OCI-LY3 (cell line): Measurements from ENCODE around the gene LMO1.

ENCODE experiments used
- EZH2phosphoT487 ChIP-seq: fragments of 200-600 bp; shearing (Covaris generic); IDR thresholded peaks from 2 replicates; pipeline ENCODE4 v1.6.1; 2018; ENCODE audit warnings: antibody characterized with exemption, mixed run types, low read depth
- TF ChIP-seq, protein P1 (sequence below): fragments of 200-600, 300-600 bp; sonication (generic); IDR thresholded peaks from 2 replicates; pipeline ENCODE4 v1.5.1; 2014; ENCODE audit warnings: antibody characterized with exemption, low read length, low read depth

DNA sequence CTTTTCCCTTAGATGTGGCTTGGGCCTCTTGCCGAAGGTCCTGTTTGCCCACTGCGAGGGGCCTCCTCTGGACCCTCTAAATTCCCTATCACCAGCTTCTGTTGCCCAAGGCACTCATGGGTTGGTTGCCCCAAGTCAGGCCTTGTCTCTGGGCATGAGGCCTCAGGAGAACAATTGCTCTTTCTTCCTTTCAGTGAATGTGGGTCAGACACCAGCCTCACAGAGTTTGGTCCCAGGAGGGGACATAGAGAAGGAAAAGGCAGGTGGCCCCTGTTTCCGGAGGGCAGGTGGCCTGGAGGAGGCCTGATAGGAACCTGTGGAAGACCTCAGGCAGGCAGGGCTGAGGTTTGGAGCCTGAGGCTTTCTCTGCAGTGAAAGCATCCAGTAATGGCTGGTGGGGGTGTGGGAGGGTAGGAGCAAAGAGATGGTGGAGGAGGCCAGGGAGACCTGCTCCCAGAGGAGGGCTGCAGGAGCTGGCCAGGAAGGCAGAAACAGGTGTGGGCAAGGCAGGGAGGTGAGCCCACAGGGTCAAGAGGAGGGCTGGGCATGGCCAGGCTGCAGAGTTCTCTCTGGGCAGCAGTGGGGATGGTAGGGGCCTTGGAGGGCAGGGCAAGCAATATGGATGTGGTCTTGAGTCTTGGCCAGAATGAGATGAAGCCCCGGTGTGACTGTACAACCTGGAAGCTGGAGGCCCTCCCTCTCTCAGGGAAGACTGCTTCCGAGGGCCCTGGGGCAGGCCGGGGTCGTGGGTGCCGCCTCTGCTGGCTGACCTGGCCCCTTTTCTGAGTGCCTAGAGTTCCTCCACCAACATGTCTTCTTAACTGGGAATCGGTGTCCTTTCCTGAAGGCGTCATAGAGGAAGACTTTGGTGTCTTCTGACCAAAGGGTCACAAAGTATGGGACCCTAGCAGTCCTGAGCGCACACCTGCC, 28.0 kb upstream of the LMO1 start:
- TF ChIP-seq, protein P1, sequence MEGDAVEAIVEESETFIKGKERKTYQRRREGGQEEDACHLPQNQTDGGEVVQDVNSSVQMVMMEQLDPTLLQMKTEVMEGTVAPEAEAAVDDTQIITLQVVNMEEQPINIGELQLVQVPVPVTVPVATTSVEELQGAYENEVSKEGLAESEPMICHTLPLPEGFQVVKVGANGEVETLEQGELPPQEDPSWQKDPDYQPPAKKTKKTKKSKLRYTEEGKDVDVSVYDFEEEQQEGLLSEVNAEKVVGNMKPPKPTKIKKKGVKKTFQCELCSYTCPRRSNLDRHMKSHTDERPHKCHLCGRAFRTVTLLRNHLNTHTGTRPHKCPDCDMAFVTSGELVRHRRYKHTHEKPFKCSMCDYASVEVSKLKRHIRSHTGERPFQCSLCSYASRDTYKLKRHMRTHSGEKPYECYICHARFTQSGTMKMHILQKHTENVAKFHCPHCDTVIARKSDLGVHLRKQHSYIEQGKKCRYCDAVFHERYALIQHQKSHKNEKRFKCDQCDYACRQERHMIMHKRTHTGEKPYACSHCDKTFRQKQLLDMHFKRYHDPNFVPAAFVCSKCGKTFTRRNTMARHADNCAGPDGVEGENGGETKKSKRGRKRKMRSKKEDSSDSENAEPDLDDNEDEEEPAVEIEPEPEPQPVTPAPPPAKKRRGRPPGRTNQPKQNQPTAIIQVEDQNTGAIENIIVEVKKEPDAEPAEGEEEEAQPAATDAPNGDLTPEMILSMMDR, result no peak
- TF ChIP-seq EZH2phosphoT487, result no peak
